H1 (cell line): Measurements from ENCODE around the gene PRR33. TPM values are rescaled to one million over a fixed set of nuclear protein-coding genes. Genes with fewer than 3 reads are reported as not detected.

Experiments used
- BCL11A ChIP-seq, 2 experiments: IDR thresholded peaks; one replicate each; pipeline ENCODE4 v1.6.1; 2011; ENCODE audit warnings: low read depth in 2 of 2, low read length in 2 of 2, mild to moderate bottlenecking in 2 of 2
- CBX5 ChIP-seq: fragments of 300-800, 300-1000 bp; sonication (generic); IDR thresholded peaks from 2 replicates; pipeline ENCODE4 v1.7.1; 2016; ENCODE audit warnings: antibody characterized with exemption, low read length, low read depth
- CBX8 ChIP-seq: fragments of 300-800, 300-1000 bp; sonication (generic); IDR thresholded peaks from 2 replicates; pipeline ENCODE4 v1.7.1; 2016; ENCODE audit warnings: low read depth, low read length, borderline replicate concordance
- CHD2 ChIP-seq: IDR thresholded peaks from 2 replicates; pipeline ENCODE4 v1.6.1; 2012; ENCODE audit warnings: low read length, improper control_type of control experiment
- JUND ChIP-seq: IDR thresholded peaks from 2 replicates; pipeline ENCODE4 v1.6.1; 2011; ENCODE audit warnings: mild to moderate bottlenecking, improper control_type of control experiment, low read length
- NANOG ChIP-seq: IDR thresholded peaks from 2 replicates; pipeline ENCODE4 v1.6.1; 2011; ENCODE audit warnings: low read length, low read depth, mild to moderate bottlenecking, inconsistent platforms; ENCODE audit not compliant: insufficient read depth, poor library complexity, severe bottlenecking
- POLR2A ChIP-seq, 2 experiments: IDR thresholded peaks; 1 replicate in 1 of 2; 2 replicates in 1 of 2; pipeline ENCODE4 v1.6.1; 2011; ENCODE audit warnings: low read depth in 2 of 2, low read length in 2 of 2, mild to moderate bottlenecking in 2 of 2; ENCODE audit errors: control extremely low read depth in 1 of 2
- RBBP5 ChIP-seq: IDR thresholded peaks from 2 replicates; pipeline ENCODE4 v1.7.1; 2012; ENCODE audit warnings: low read depth, mild to moderate bottlenecking, inconsistent platforms, low read length, moderate library complexity, borderline replicate concordance
- RXRA ChIP-seq: IDR thresholded peaks from 2 replicates; pipeline ENCODE4 v1.6.1; 2011; ENCODE audit warnings: low read depth, mild to moderate bottlenecking, low read length, moderate library complexity; ENCODE audit not compliant: insufficient read depth
- SIX5 ChIP-seq: IDR thresholded peaks from 2 replicates; pipeline ENCODE4 v1.6.1; 2011; ENCODE audit warnings: mild to moderate bottlenecking, low read depth, low read length
- SP2 ChIP-seq: IDR thresholded peaks from 2 replicates; pipeline ENCODE4 v1.6.1; 2012; ENCODE audit warnings: mild to moderate bottlenecking, low read length, inconsistent platforms
- ZNF274 ChIP-seq: IDR thresholded peaks from 2 replicates; pipeline ENCODE4 v1.7.0; 2012; ENCODE audit warnings: low read length, borderline replicate concordance; ENCODE audit errors: extremely low read depth
- polyA plus RNA-seq, 7 experiments: library from polyadenylated mRNA; depleted of rRNA in 3 of 7; stranded (reverse) in 5 of 7; unstranded in 2 of 7; fragments of >200 nt in 5 of 7; fragments of 200-250 nt in 2 of 7; gene quantifications; 1 replicate in 5 of 7; 2 replicates in 1 of 7; 4 replicates in 1 of 7; pipeline versions ENCODE4 v1.2.1 to v1.2.3, GENCODE V29; 2011 to 2013; ENCODE audit warnings: missing spikeins in 2 of 7, mixed read lengths in 2 of 7
- total RNA-seq: library from RNA; stranded (reverse); fragmentation: NEBNext Ultra II Directional; extraction: Animal tissue kit (Norgen Biotek cat#: 25700); gene quantifications from 2 replicates; pipeline ENCODE4 v1.2.1, GENCODE V29; 2021
- TF ChIP-seq, protein P1 (sequence below): fragments of 300-600 bp; sonication (generic); IDR thresholded peaks from 2 replicates; pipeline ENCODE4 v1.7.1; 2012; ENCODE audit warnings: low read length, moderate library complexity, mild to moderate bottlenecking, inconsistent platforms; ENCODE audit not compliant: insufficient replicate concordance

PRR33 gene
- total and polyA plus RNA-seq, 2 of the 8 experiments (the other 6 are each of a cell fraction or from before 2014, with no cell fraction given), result 0.02 TPM; not detected in 1

DNA sequence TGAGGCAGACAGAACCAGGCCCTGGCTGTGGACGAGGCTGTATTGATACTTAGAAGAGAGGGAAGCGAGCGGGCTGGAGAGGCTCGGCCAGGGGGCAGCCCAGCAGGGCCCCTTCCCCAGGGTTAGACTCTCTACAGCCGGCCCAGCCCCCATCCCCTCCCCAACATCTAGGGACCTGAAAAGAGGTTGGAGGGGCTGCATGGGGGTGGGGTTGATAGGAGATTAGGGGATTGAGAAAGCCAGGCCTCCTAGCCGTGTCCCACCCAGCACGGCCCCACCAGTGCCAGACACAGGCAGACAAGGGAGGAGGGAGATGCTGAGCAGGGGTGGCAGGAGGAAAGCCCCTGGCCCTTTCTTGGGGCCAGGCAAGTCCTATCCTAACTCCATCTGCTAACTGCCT, 33.1 kb downstream of the PRR33 start (continued):
- TF ChIP-seq, protein P1, sequence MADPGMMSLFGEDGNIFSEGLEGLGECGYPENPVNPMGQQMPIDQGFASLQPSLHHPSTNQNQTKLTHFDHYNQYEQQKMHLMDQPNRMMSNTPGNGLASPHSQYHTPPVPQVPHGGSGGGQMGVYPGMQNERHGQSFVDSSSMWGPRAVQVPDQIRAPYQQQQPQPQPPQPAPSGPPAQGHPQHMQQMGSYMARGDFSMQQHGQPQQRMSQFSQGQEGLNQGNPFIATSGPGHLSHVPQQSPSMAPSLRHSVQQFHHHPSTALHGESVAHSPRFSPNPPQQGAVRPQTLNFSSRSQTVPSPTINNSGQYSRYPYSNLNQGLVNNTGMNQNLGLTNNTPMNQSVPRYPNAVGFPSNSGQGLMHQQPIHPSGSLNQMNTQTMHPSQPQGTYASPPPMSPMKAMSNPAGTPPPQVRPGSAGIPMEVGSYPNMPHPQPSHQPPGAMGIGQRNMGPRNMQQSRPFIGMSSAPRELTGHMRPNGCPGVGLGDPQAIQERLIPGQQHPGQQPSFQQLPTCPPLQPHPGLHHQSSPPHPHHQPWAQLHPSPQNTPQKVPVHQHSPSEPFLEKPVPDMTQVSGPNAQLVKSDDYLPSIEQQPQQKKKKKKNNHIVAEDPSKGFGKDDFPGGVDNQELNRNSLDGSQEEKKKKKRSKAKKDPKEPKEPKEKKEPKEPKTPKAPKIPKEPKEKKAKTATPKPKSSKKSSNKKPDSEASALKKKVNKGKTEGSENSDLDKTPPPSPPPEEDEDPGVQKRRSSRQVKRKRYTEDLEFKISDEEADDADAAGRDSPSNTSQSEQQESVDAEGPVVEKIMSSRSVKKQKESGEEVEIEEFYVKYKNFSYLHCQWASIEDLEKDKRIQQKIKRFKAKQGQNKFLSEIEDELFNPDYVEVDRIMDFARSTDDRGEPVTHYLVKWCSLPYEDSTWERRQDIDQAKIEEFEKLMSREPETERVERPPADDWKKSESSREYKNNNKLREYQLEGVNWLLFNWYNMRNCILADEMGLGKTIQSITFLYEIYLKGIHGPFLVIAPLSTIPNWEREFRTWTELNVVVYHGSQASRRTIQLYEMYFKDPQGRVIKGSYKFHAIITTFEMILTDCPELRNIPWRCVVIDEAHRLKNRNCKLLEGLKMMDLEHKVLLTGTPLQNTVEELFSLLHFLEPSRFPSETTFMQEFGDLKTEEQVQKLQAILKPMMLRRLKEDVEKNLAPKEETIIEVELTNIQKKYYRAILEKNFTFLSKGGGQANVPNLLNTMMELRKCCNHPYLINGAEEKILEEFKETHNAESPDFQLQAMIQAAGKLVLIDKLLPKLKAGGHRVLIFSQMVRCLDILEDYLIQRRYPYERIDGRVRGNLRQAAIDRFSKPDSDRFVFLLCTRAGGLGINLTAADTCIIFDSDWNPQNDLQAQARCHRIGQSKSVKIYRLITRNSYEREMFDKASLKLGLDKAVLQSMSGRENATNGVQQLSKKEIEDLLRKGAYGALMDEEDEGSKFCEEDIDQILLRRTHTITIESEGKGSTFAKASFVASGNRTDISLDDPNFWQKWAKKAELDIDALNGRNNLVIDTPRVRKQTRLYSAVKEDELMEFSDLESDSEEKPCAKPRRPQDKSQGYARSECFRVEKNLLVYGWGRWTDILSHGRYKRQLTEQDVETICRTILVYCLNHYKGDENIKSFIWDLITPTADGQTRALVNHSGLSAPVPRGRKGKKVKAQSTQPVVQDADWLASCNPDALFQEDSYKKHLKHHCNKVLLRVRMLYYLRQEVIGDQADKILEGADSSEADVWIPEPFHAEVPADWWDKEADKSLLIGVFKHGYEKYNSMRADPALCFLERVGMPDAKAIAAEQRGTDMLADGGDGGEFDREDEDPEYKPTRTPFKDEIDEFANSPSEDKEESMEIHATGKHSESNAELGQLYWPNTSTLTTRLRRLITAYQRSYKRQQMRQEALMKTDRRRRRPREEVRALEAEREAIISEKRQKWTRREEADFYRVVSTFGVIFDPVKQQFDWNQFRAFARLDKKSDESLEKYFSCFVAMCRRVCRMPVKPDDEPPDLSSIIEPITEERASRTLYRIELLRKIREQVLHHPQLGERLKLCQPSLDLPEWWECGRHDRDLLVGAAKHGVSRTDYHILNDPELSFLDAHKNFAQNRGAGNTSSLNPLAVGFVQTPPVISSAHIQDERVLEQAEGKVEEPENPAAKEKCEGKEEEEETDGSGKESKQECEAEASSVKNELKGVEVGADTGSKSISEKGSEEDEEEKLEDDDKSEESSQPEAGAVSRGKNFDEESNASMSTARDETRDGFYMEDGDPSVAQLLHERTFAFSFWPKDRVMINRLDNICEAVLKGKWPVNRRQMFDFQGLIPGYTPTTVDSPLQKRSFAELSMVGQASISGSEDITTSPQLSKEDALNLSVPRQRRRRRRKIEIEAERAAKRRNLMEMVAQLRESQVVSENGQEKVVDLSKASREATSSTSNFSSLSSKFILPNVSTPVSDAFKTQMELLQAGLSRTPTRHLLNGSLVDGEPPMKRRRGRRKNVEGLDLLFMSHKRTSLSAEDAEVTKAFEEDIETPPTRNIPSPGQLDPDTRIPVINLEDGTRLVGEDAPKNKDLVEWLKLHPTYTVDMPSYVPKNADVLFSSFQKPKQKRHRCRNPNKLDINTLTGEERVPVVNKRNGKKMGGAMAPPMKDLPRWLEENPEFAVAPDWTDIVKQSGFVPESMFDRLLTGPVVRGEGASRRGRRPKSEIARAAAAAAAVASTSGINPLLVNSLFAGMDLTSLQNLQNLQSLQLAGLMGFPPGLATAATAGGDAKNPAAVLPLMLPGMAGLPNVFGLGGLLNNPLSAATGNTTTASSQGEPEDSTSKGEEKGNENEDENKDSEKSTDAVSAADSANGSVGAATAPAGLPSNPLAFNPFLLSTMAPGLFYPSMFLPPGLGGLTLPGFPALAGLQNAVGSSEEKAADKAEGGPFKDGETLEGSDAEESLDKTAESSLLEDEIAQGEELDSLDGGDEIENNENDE, result no peak
- TF ChIP-seq RXRA, result no peak
- TF ChIP-seq JUND, result no peak
- TF ChIP-seq BCL11A (IDR thresholded peaks at IDR 0.05; ENCODE audit: low read depth in 2 of 2, low read length in 2 of 2), result no peak
- TF ChIP-seq CHD2, result no peak
- TF ChIP-seq ZNF274, result no peak
- TF ChIP-seq POLR2A (IDR thresholded peaks at IDR 0.05; ENCODE audit: control extremely low read depth in 1 of 2, low read depth in 2 of 2, low read length in 2 of 2), result no peak
- TF ChIP-seq RBBP5, result no peak
- TF ChIP-seq NANOG, result no peak
- TF ChIP-seq SP2, result no peak
- no peak for TF ChIP-seq CBX5
- no peak for TF ChIP-seq CBX8
- no peak for TF ChIP-seq SIX5
